Natural killer cell (primary cell): ENCODE measurements around the gene GALT. TPM values are rescaled to one million over a fixed set of nuclear protein-coding genes. Genes with fewer than 3 reads are reported as not detected.

ENCODE experiments used
- ATAC-seq, 3 donors: fragments of 150-1000 bp in 2 of 3; fragments of 200-7000 bp in 1 of 3; cut with Tn5 transposase; 1 replicate in 1 of 3; 2 replicates in 2 of 3; pipeline ENCODE4 v1.10.0; 2021; ENCODE audit warnings: mild to moderate bottlenecking in 2 of 3, moderate library complexity in 2 of 3
- DNase-seq, 2 donors: peaks; one replicate each; pipeline versions ENCODE4 v3.0.0 to v3.0.0-alpha.2; 2013 to 2021; ENCODE audit warnings: mixed read lengths in 1 of 2
- H3K27ac ChIP-seq: one replicate; pipeline ENCODE4 v1.5.1; 2013; ENCODE audit warnings: mild to moderate bottlenecking, low read length
- H3K27me3 ChIP-seq: one replicate; pipeline ENCODE4 v1.6.1; 2013; ENCODE audit warnings: low read length; ENCODE audit not compliant: control insufficient read depth, insufficient read depth
- H3K36me3 ChIP-seq: one replicate; pipeline ENCODE4 v1.6.1; 2013; ENCODE audit warnings: low read length; ENCODE audit not compliant: control insufficient read depth, insufficient read depth
- H3K4me1 ChIP-seq: one replicate; pipeline ENCODE4 v1.6.1; 2013; ENCODE audit warnings: low read length; ENCODE audit not compliant: control insufficient read depth, insufficient read depth
- H3K4me3 ChIP-seq: one replicate; pipeline ENCODE4 v1.5.1; 2013; ENCODE audit warnings: low read length
- H3K9me3 ChIP-seq: one replicate; pipeline ENCODE4 v1.6.1; 2013; ENCODE audit warnings: low read length; ENCODE audit not compliant: control insufficient read depth, insufficient read depth
- H3K27ac Mint-ChIP-seq, 2 donors: one replicate each; pipeline ENCODE4 v1.8.0; 2022; ENCODE audit warnings: mild to moderate bottlenecking in 2 of 2, mixed read lengths in 2 of 2, moderate library complexity in 1 of 2
- H3K27me3 Mint-ChIP-seq, 2 donors: one replicate each; pipeline ENCODE4 v1.8.0; 2022; ENCODE audit warnings: low read depth in 2 of 2, mixed read lengths in 2 of 2
- H3K36me3 Mint-ChIP-seq: one replicate; pipeline ENCODE4 v1.8.0; 2022; ENCODE audit warnings: mixed read lengths
- H3K4me1 Mint-ChIP-seq, 2 donors: one replicate each; pipeline ENCODE4 v1.8.0; 2022; ENCODE audit warnings: mixed read lengths in 2 of 2
- H3K4me3 Mint-ChIP-seq: one replicate; pipeline ENCODE4 v1.8.0; 2022; ENCODE audit warnings: mild to moderate bottlenecking, moderate library complexity, mixed read lengths
- H3K9me3 Mint-ChIP-seq, 2 donors: one replicate each; pipeline ENCODE4 v1.8.0; 2022; ENCODE audit warnings: mixed read lengths in 2 of 2
- WGBS: methylation state at CpG from one replicate; pipeline ENCODE4 v1.1.7; 2013; ENCODE audit warnings: missing lambda C conversion rate; ENCODE audit not compliant: insufficient coverage; 5-methylcytosine and 5-hydroxymethylcytosine counted together
- intact Hi-C: fragments of 100-400 bp; cut with micrococcal nuclease; formaldehyde crosslinking; loops from one replicate; pipeline ENCODE4 v1.14.2; 2022
- total RNA-seq, 4 donors: library from RNA; stranded (reverse); fragments of 120-200 nt in 1 of 4; gene quantifications; one replicate each; pipeline versions ENCODE4 v1.2.3 to v1.2.4, GENCODE V29; 2013 to 2022
- TF ChIP-seq, protein P1 (sequence below): fragments of 200-600 bp; IDR thresholded peaks from one replicate; pipeline ENCODE4 v1.8.0; 2022; ENCODE audit warnings: antibody characterized with exemption

Gene GALT
- total RNA-seq, 3 donors from 2014 or later (not counting 1 experiment from before 2014, with no cell fraction given): 81.9 to 118 (median 89.3) TPM

DNA sequence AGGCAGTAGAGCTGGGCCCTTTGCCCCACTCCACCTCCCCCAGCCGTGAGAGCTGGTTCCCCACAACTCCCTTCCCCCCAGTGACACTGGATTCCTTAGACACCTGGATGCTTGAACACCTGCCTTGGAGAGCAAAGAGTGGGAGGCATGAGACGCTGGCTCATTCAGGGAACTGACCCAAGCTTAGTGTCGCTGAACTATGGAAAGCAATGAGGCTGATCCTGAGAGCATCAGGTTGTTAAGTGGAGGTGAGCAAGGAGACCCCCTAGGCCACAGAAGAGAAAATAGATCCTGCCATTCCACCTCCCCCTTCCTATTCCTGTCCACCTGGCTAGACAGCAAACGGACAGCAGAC, 42.6 kb downstream of the GALT start:
- H3K4me3 Mint-ChIP-seq: no peak overlapping the region
- intact Hi-C loops: no loop called here
- Histone ChIP-seq H3K4me3 (no peak overlapping the region), H3K9me3 (no peaks in the 10 kb centered on the region), H3K27me3 (no peaks in the 10 kb centered on the region), H3K27ac (no peak overlapping the region), H3K36me3 (no peaks in the 10 kb centered on the region), H3K4me1 (no peaks in the 10 kb centered on the region)
- peaks cover 0 to 3% of the 10 kb centered on the region in 2 donors for H3K27me3 Mint-ChIP-seq
- TF ChIP-seq, protein P1, sequence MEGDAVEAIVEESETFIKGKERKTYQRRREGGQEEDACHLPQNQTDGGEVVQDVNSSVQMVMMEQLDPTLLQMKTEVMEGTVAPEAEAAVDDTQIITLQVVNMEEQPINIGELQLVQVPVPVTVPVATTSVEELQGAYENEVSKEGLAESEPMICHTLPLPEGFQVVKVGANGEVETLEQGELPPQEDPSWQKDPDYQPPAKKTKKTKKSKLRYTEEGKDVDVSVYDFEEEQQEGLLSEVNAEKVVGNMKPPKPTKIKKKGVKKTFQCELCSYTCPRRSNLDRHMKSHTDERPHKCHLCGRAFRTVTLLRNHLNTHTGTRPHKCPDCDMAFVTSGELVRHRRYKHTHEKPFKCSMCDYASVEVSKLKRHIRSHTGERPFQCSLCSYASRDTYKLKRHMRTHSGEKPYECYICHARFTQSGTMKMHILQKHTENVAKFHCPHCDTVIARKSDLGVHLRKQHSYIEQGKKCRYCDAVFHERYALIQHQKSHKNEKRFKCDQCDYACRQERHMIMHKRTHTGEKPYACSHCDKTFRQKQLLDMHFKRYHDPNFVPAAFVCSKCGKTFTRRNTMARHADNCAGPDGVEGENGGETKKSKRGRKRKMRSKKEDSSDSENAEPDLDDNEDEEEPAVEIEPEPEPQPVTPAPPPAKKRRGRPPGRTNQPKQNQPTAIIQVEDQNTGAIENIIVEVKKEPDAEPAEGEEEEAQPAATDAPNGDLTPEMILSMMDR: no peak
- H3K9me3 Mint-ChIP-seq: no peaks in the 10 kb centered on the region
- H3K36me3 Mint-ChIP-seq: no peaks in the 10 kb centered on the region
- H3K27ac Mint-ChIP-seq: no peak overlapping the region
- 79% methylated on average over 4 of the region's 4 CpGs for WGBS
- no peak for DNase-seq
- ATAC-seq: no peak
- peaks cover 8 to 10% of the 10 kb centered on the region in 2 donors for H3K4me1 Mint-ChIP-seq

GRCh38 chr9:34689512-34689911, 43.0 kb downstream of the GALT start:
- Mint-ChIP-seq H3K9me3 (no peaks in the 10 kb centered on the region), H3K4me3 (no peak overlapping the region), H3K27me3 (peaks cover 0 to 3% of the 10 kb centered on the region in 2 donors), H3K4me1 (peaks cover 8 to 10% of the 10 kb centered on the region in 2 donors), H3K27ac (no peak overlapping the region), H3K36me3 (no peaks in the 10 kb centered on the region)
- H3K27me3 ChIP-seq: no peaks in the 10 kb centered on the region
- TF ChIP-seq, protein P1: no peak
- H3K36me3 ChIP-seq: no peaks in the 10 kb centered on the region
- H3K9me3 ChIP-seq: no peaks in the 10 kb centered on the region
- ATAC-seq: no peak
- H3K4me3 ChIP-seq: no peak overlapping the region
- WGBS: 95% methylated on average over 7 of the region's 8 CpGs
- no peak overlapping the region for H3K27ac ChIP-seq
- intact Hi-C loops: no loop called here
- no peak for DNase-seq
- H3K4me1 ChIP-seq: no peaks in the 10 kb centered on the region

DNA sequence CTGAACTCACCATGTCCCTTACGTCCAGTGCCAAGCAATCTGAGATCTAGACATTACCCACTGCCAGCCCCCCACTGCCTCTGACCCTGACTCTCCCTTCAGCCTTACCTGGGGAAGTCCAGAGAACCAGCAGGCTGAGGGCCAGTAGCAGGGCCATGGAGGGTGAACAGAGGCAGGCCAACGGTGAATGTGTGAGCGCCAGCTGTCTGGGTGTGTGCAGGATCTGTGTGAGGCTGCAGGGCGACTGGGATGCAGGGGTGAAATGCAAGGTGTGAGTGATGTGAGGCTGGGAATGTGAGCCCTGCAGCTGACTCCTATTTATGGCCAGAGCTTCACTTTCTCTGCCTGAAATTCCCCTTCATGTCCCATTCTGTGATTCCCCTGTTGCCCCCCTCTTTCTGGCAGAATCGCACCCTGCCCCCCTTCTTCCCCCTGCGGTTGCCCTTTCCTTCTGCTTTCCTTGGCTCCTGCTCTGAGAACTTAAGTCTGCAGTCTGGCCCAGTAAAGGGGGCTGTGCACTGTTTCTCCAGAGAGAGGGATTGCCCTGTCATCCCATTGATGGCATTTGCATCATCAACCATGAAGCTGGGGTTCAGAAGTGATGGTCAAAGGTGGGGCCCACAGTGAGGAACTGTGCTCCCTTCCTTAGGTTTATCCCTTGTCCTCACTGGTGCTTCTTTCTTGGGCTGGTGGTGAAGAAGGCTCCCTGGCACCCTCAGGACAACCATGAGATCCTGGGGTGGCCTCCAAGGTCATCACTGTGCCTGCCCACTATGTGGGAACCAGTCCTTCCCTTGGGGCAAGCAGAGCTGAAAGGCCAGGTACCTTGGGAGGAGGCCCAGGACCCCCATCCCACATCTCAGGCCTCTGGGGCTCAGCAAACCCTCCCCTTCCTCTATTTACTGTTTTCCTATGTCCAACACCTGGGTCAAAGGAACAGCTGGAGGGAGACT, 44.8 kb downstream of the GALT start, which contains the start of gene CCL19:
CCL19 (minus strand) TSS at position 294 of the 953 bp plus-strand sequence; CDS start at position 157, 137 bp downstream.
- WGBS: 47% methylated on average over 6 of the region's 6 CpGs
- H3K36me3 Mint-ChIP-seq: no peaks in the 10 kb centered on the region
- ATAC-seq: no peak

More for the DNA sequence above, 44.8 kb downstream of the GALT start, which contains the start of gene CCL19:
- peaks cover 0 to 8% of the 10 kb centered on the region in 2 donors for H3K27me3 Mint-ChIP-seq
- no peaks in the 10 kb centered on the region for H3K9me3 Mint-ChIP-seq
- H3K27me3 ChIP-seq: no peaks in the 10 kb centered on the region
- intact Hi-C loops: no loop called here
- no peaks in the 10 kb centered on the region for H3K4me1 ChIP-seq
- no peak within 1 kb of the TSS for H3K27ac Mint-ChIP-seq
- TF ChIP-seq, protein P1: no peak
- no peak for DNase-seq
- no peak within 1 kb of the TSS for H3K27ac ChIP-seq
- no peaks in the 10 kb centered on the region for H3K9me3 ChIP-seq
- H3K4me3 Mint-ChIP-seq: no peak within 1 kb of the TSS
- H3K4me3 ChIP-seq: no peak within 1 kb of the TSS
- no peaks in the 10 kb centered on the region for H3K4me1 Mint-ChIP-seq
- H3K36me3 ChIP-seq: no peaks in the 10 kb centered on the region
